OCI-LY3 (cell line): ENCODE data around the gene PTGIS.

Experiments
- EZH2phosphoT487 ChIP-seq: fragments of 200-600 bp; shearing (Covaris generic); IDR thresholded peaks from 2 replicates; pipeline ENCODE4 v1.6.1; 2018; ENCODE audit warnings: antibody characterized with exemption, mixed run types, low read depth
- TF ChIP-seq, protein P1 (sequence below): fragments of 200-600, 300-600 bp; sonication (generic); IDR thresholded peaks from 2 replicates; pipeline ENCODE4 v1.5.1; 2014; ENCODE audit warnings: antibody characterized with exemption, low read length, low read depth

DNA sequence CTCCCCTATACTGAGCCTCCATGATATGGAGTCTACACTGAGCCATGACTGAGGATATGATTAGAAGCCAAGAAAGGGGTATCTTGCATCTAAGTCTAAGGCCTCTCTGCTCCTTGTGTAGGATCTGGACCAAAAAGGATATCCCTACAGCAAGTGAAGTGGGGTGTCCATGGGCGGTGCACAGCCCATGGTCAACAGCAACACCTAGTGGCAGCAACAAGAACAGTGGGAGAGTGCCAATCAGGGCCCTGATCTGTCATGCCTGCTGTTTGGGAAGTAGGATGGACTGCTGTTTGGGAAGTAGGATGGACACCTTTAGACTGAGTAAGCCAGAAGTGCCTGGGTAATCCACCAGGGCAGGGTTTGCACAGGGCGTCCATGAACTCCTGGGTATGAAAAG is 22.4 kb downstream of the PTGIS start:
- TF ChIP-seq, protein P1, sequence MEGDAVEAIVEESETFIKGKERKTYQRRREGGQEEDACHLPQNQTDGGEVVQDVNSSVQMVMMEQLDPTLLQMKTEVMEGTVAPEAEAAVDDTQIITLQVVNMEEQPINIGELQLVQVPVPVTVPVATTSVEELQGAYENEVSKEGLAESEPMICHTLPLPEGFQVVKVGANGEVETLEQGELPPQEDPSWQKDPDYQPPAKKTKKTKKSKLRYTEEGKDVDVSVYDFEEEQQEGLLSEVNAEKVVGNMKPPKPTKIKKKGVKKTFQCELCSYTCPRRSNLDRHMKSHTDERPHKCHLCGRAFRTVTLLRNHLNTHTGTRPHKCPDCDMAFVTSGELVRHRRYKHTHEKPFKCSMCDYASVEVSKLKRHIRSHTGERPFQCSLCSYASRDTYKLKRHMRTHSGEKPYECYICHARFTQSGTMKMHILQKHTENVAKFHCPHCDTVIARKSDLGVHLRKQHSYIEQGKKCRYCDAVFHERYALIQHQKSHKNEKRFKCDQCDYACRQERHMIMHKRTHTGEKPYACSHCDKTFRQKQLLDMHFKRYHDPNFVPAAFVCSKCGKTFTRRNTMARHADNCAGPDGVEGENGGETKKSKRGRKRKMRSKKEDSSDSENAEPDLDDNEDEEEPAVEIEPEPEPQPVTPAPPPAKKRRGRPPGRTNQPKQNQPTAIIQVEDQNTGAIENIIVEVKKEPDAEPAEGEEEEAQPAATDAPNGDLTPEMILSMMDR = peak; percentile 48
- TF ChIP-seq EZH2phosphoT487 = no peak
